ENCODE results near the gene SAMD9. TPM values are rescaled to one million over a fixed set of nuclear protein-coding genes. Genes with fewer than 3 reads are reported as not detected.

SAMD9 gene
- total RNA-seq, 1 donor from 2014 or later = 15.0 TPM

DNA sequence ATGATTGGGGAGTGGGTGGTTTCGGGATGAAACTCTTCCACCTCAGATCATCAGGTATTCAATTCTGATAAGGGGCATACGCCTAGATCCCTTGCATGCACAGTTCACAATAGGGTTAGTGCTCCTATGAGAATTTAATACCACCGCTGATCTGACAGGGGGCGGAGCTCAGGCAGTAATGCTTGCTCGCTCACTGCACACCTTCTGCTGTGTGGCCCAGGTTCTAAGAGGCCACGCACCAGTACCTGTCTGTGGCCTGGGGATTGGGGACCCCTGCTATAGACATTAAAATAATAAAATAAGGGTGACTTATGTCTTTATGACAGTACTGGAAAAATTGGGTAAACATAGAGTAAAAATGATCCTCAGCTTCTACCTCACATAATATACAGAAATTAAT, 66.1 kb downstream of the SAMD9 start:
- Mint-ChIP-seq H3K27me3 (ENCODE audit: unreplicated experiment) (no peaks in the 10 kb centered on the region), H3K9me3 (ENCODE audit: unreplicated experiment) (peaks cover 11% of the 10 kb centered on the region), H3K4me1 (ENCODE audit: unreplicated experiment) (peaks cover 16% of the 10 kb centered on the region), H3K27ac (ENCODE audit: unreplicated experiment) (no peak overlapping the region), H3K36me3 (ENCODE audit: unreplicated experiment) (peaks cover 6% of the 10 kb centered on the region), H3K4me3 (ENCODE audit: unreplicated experiment) (no peak overlapping the region)
- TF ChIP-seq, protein P1, sequence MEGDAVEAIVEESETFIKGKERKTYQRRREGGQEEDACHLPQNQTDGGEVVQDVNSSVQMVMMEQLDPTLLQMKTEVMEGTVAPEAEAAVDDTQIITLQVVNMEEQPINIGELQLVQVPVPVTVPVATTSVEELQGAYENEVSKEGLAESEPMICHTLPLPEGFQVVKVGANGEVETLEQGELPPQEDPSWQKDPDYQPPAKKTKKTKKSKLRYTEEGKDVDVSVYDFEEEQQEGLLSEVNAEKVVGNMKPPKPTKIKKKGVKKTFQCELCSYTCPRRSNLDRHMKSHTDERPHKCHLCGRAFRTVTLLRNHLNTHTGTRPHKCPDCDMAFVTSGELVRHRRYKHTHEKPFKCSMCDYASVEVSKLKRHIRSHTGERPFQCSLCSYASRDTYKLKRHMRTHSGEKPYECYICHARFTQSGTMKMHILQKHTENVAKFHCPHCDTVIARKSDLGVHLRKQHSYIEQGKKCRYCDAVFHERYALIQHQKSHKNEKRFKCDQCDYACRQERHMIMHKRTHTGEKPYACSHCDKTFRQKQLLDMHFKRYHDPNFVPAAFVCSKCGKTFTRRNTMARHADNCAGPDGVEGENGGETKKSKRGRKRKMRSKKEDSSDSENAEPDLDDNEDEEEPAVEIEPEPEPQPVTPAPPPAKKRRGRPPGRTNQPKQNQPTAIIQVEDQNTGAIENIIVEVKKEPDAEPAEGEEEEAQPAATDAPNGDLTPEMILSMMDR (IDR thresholded peaks at IDR 0.05) = no peak
- DNase-seq (ENCODE audit: extremely low spot score, unreplicated experiment) = no peak

Other genes with a start within 250 kb of the SAMD9 start
- 16.8 and 17.6 TPM in 2 replicates for gene SAMD9L, start 30.4 kb upstream of the SAMD9 start, total RNA-seq
- gene HEPACAM2, start 108.5 kb upstream of the SAMD9 start, total RNA-seq = not detected in 2 replicates
- gene VPS50, start 114.4 kb upstream of the SAMD9 start, total RNA-seq = 23.7 and 25.6 TPM in 2 replicates

Measured in osteocyte (in vitro differentiated cells).